Activated CD4-positive, alpha-beta T cell treated with anti-CD3 and anti-CD28 coated beads for 36 hours (primary cell): ENCODE data around the gene CYP4A22. TPM values are rescaled to one million over a fixed set of nuclear protein-coding genes. Genes with fewer than 3 reads are reported as not detected.
A peak's percentile ranks its signal among the peaks of the same experiment; 100 is the strongest.

ENCODE experiments used
- ATAC-seq: fragments of 200-7000 bp; cut with Tn5 transposase; one replicate; pipeline ENCODE4 v1.10.0; 2021; ENCODE audit warnings: mild to moderate bottlenecking, moderate library complexity
- CTCF ChIA-PET: fragments of 350-600 bp; sonication (Branson Sonifier 250); formaldehyde crosslinking; loops from one replicate; lab custom pipeline; 2021; ENCODE audit warnings: antibody characterized with exemption; lab: Charles Lee
- POLR2A ChIA-PET: fragments of 350-600 bp; sonication (Branson Sonifier 250); formaldehyde crosslinking; loops from one replicate; lab custom pipeline; 2021; ENCODE audit warnings: antibody characterized with exemption, inconsistent platforms; lab: Charles Lee
- DNase-seq: peaks from one replicate; pipeline ENCODE4 v3.0.0-alpha.2; 2020
- H3K27ac Mint-ChIP-seq: one replicate; pipeline ENCODE4 v1.8.0; 2021; ENCODE audit warnings: mixed read lengths
- H3K27me3 Mint-ChIP-seq: one replicate; pipeline ENCODE4 v1.8.0; 2021; ENCODE audit warnings: mixed read lengths
- H3K36me3 Mint-ChIP-seq: one replicate; pipeline ENCODE4 v1.8.0; 2021; ENCODE audit warnings: low read depth, mixed read lengths
- H3K4me1 Mint-ChIP-seq: one replicate; pipeline ENCODE4 v1.8.0; 2021; ENCODE audit warnings: mixed read lengths
- H3K4me3 Mint-ChIP-seq: one replicate; pipeline ENCODE4 v1.8.0; 2021; ENCODE audit warnings: mild to moderate bottlenecking, moderate library complexity, mixed read lengths
- H3K9me3 Mint-ChIP-seq: one replicate; pipeline ENCODE4 v1.8.0; 2021; ENCODE audit warnings: low read depth, mixed read lengths
- intact Hi-C, 2 experiments: fragments of 100-400 bp; cut with DNase I in 1 of 2; cut with micrococcal nuclease in 1 of 2; formaldehyde crosslinking; loops; one replicate each; pipeline versions ENCODE4 v1.14.2 to v1.15.1; 2022 to 2024; cut with DNase I, micrococcal nuclease
- total RNA-seq, 2 experiments: library from RNA; stranded (reverse); gene quantifications; one replicate each; pipeline ENCODE4 v1.2.3, GENCODE V29; 2021

CYP4A22 gene
- total RNA-seq, 2 experiments from 2014 or later, result not detected

DNA sequence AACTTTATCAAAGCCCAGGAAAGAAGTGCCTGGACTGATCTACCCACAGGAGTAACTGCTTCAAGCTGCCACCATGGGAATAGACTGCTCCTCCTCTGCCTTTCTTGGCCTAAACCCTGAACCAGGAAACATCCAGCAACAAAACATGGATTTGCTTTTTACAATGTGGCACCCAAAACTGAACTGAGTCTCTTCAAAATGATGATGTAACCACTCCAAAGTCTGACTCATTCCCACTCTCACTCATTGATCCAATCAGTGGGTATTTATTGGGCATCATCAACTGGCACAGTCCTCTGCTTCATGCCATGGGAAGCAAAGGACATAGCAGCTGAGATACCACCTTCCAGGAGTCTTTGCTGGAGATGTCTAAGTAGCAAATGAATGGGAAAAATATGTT, 23.5 kb downstream of the CYP4A22 start:
- Mint-ChIP-seq H3K36me3 (no peaks in the 10 kb centered on the region), H3K27me3 (peaks cover 31% of the 10 kb centered on the region), H3K9me3 (peaks cover 2% of the 10 kb centered on the region), H3K4me1 (no peaks in the 10 kb centered on the region), H3K4me3 (no peak overlapping the region), H3K27ac (no peak overlapping the region)
- CTCF ChIA-PET, result interaction anchor here (1.0 kb wide), 1 partner anchor 18 kb away, joined by 3 read pairs; no protein-coding TSS in a partner anchor
- no peak for ATAC-seq
- POLR2A ChIA-PET, result no interaction called here
- intact Hi-C loops, result no loop called here
- DNase-seq, result no peak

- intact Hi-C loops, result no loop called here
- ChIA-PET POLR2A (no interaction called here), CTCF (interaction anchor here (0.7 to 1.0 kb wide), 2 partner anchors 18 to 637 kb away, joined by 3 read pairs; no protein-coding TSS in a partner anchor)
- Mint-ChIP-seq H3K36me3 (no peaks in the 10 kb centered on the region), H3K27ac (no peak overlapping the region), H3K4me1 (no peaks in the 10 kb centered on the region), H3K9me3 (no peaks in the 10 kb centered on the region), H3K27me3 (peaks cover 30% of the 10 kb centered on the region), H3K4me3 (no peak overlapping the region)
- DNase-seq (no peak), ATAC-seq (no peak)
Measured at GRCh38 chr1:47161298-47162040, 24.2 kb downstream of the CYP4A22 start.

DNA sequence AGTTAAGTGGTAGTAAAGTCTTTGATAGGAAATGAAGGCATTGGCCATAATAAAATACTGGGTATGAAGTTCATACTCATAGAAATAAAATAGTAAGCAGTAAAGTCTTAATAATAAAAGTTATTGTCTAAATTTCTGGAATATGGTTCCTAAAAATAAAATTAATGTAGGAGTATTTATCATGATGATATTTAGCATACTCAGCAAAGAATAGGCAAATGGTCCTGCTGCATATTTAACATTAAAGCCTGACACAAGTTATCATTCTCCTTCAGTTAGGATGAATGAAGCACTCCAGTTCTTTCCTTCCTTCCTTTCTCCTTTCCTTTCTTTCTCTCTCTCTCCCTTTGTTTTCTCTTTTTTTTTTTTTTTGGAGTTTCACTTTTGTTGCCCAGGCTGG, 27.3 kb downstream of the CYP4A22 start:
- DNase-seq (no peak), ATAC-seq (no peak)
- intact Hi-C loops, result no loop called here
- CTCF ChIA-PET, result no interaction called here
- no peaks in the 10 kb centered on the region for H3K4me1 Mint-ChIP-seq
- H3K9me3 Mint-ChIP-seq, result no peaks in the 10 kb centered on the region
- peaks cover 39% of the 10 kb centered on the region for H3K27me3 Mint-ChIP-seq
- POLR2A ChIA-PET, result no interaction called here
- H3K36me3 Mint-ChIP-seq, result no peaks in the 10 kb centered on the region
- H3K27ac Mint-ChIP-seq, result no peak overlapping the region
- no peak overlapping the region for H3K4me3 Mint-ChIP-seq

DNA sequence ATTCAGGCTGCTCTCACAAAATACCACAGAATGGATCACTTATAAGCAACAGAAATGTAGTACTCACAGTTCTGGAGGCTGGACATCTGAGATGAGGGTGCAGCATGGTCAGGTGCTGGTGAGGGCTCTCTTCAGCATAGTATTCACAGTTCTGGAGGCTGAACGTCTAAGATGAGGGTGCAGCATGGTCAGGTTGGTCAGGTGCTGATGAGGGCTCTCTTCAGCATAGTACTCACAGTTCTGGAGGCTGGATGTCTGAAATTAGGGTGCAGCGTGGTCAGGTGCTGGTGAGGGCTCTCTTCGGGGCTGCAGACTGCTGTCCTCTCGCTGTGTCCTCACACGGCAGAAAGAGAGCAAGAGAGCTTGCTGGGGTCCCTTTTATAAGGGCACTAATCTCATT, 35.5 kb downstream of the CYP4A22 start:
- DNase-seq (no peak), ATAC-seq (no peak)
- H3K9me3 Mint-ChIP-seq, result no peaks in the 10 kb centered on the region
- intact Hi-C loops, result no loop called here
- H3K27ac Mint-ChIP-seq, result no peak overlapping the region
- H3K27me3 Mint-ChIP-seq, result peaks cover 27% of the 10 kb centered on the region
- no peaks in the 10 kb centered on the region for H3K36me3 Mint-ChIP-seq
- ChIA-PET CTCF (no interaction called here), POLR2A (no interaction called here)
- H3K4me3 Mint-ChIP-seq, result no peak overlapping the region
- no peaks in the 10 kb centered on the region for H3K4me1 Mint-ChIP-seq

DNA sequence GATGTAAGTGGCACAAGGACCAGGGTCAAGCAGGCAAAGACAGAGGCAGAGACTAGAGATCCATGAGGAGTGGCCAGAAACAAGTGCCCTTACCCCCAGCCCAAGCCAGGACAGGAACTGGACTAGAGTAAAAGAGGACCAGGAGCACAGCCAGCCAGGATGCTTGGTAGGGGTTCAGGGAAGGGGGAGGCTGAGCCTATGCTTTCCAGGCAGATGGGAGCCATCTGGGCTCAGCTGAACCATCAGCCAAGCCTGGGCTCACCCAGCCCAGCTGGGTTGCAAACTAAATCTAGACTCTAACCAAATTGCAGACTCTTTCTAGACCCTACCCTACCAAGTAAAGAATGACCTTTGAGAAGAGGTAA, 37.4 kb downstream of the CYP4A22 start:
- intact Hi-C loops, result loop anchor here (5.0 kb wide), 2 partner anchors 88 to 263 kb away; partner anchors contain the start of gene FOXD2 (in 1 of the 2)
- H3K4me1 Mint-ChIP-seq, result peaks cover 7% of the 10 kb centered on the region
- no peak overlapping the region for H3K27ac Mint-ChIP-seq
- no peak for DNase-seq
- no peak for ATAC-seq
- peaks cover 26% of the 10 kb centered on the region for H3K27me3 Mint-ChIP-seq
- H3K36me3 Mint-ChIP-seq, result no peaks in the 10 kb centered on the region
- no peak overlapping the region for H3K4me3 Mint-ChIP-seq
- no peaks in the 10 kb centered on the region for H3K9me3 Mint-ChIP-seq
- CTCF ChIA-PET, result interaction anchor here (0.7 to 7.6 kb wide), 9 partner anchors 11 to 1202 kb away, joined by 3 to 121 read pairs (median 4); partner anchors contain the start of gene PDZK1IP1
- POLR2A ChIA-PET, result no interaction called here

DNA sequence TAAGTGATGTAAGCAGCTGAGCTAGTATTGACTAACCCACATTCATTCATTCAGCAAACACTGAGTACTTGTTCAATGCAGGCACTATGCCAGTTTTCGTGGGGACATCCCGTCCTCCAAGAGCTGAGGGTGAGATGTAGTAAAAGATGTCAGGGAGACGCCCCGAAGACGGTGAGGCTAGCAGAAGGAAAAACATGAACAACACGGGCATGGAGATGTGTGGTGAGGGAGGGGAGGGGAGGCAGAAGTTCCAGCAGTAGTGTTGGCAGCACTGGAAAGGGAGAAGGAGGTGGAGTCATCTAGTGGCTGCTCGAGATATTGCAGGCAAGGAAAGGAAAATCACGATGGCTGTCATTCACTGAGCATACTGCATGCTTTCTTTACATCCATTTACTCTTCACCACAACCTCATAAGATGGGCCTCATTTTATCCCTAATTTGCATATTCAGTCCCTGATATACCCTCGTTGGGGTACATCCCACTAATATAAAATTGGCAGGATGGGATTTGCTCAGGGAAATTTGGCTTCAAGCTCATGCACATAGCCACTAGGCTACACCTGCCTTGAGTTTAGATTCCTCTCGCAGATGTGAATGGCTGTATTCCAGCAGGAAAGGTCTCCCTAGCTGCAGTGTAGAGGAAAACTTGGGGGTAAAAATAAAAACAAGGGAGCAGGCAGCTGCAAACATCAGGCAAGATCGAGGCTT, 38.1 kb downstream of the CYP4A22 start:
- ChIA-PET CTCF (interaction anchor here (0.7 to 7.6 kb wide), 15 partner anchors 9 to 1201 kb away, joined by 3 to 121 read pairs (median 4); partner anchors contain the start of genes PDZK1IP1 and STIL), POLR2A (no interaction called here)
- intact Hi-C loops, result loop anchor here (5.0 kb wide), 2 partner anchors 87 to 262 kb away; partner anchors contain the start of gene FOXD2 (in 1 of the 2)
- DNase-seq (peak; percentile 70), ATAC-seq (peak; percentile 55)
- Mint-ChIP-seq H3K9me3 (no peaks in the 10 kb centered on the region), H3K36me3 (no peaks in the 10 kb centered on the region), H3K4me1 (peaks cover 8% of the 10 kb centered on the region), H3K27me3 (peaks cover 27% of the 10 kb centered on the region), H3K27ac (no peak overlapping the region), H3K4me3 (no peak overlapping the region)

- no peaks in the 10 kb centered on the region for H3K9me3 Mint-ChIP-seq
- H3K36me3 Mint-ChIP-seq, result no peaks in the 10 kb centered on the region
- peaks cover 8% of the 10 kb centered on the region for H3K4me1 Mint-ChIP-seq
- CTCF ChIA-PET, result interaction anchor here (0.6 to 7.6 kb wide), 8 partner anchors 14 to 483 kb away, joined by 3 to 121 read pairs (median 4); partner anchors contain the start of gene PDZK1IP1
- H3K27me3 Mint-ChIP-seq, result peaks cover 27% of the 10 kb centered on the region
- H3K27ac Mint-ChIP-seq, result no peak overlapping the region
- intact Hi-C loops, result loop anchor here (2.0 to 5.0 kb wide), 3 partner anchors 84 to 259 kb away; partner anchors contain the start of gene FOXD2 (in 1 of the 2)
- ATAC-seq (no peak), DNase-seq (no peak)
- POLR2A ChIA-PET, result no interaction called here
- no peak overlapping the region for H3K4me3 Mint-ChIP-seq
Measured at GRCh38 chr1:47178020-47178419, 40.8 kb downstream of the CYP4A22 start.

DNA sequence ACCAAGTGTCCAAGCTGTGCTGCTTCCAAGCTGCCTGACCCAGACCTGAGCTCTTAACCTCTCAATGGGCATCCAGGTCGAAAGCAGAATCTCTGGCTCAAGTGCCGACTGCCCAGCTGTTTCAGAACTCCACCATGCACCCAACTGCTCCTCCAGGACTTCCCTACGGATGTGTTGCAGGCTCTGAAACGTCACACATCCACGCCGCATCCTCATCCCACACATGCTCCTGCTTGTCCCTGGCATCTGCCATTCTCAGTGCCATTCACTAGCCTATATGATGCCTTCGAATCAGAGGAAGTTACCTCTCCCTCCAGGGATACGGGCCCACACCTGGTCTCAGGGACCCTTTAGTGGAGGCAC, 41.4 kb downstream of the CYP4A22 start:
- CTCF ChIA-PET, result interaction anchor here (0.6 to 7.6 kb wide), 23 partner anchors 8 to 550 kb away, joined by 3 to 121 read pairs (median 3); partner anchors contain the start of genes CMPK1 and PDZK1IP1
- Mint-ChIP-seq H3K27ac (no peak overlapping the region), H3K27me3 (peaks cover 22% of the 10 kb centered on the region), H3K36me3 (no peaks in the 10 kb centered on the region), H3K9me3 (no peaks in the 10 kb centered on the region), H3K4me3 (peak overlapping the region; percentile 57), H3K4me1 (peaks cover 8% of the 10 kb centered on the region)
- DNase-seq (no peak), ATAC-seq (no peak)
- intact Hi-C loops, result loop anchor here (1.0 to 5.0 kb wide), 6 partner anchors 84 to 548 kb away; partner anchors contain the start of gene FOXD2 (in 1 of the 2)
- POLR2A ChIA-PET, result interaction anchor here (0.6 to 1.1 kb wide), 3 partner anchors 92 to 617 kb away, joined by 4 to 15 read pairs (median 6); no protein-coding TSS in a partner anchor

DNA sequence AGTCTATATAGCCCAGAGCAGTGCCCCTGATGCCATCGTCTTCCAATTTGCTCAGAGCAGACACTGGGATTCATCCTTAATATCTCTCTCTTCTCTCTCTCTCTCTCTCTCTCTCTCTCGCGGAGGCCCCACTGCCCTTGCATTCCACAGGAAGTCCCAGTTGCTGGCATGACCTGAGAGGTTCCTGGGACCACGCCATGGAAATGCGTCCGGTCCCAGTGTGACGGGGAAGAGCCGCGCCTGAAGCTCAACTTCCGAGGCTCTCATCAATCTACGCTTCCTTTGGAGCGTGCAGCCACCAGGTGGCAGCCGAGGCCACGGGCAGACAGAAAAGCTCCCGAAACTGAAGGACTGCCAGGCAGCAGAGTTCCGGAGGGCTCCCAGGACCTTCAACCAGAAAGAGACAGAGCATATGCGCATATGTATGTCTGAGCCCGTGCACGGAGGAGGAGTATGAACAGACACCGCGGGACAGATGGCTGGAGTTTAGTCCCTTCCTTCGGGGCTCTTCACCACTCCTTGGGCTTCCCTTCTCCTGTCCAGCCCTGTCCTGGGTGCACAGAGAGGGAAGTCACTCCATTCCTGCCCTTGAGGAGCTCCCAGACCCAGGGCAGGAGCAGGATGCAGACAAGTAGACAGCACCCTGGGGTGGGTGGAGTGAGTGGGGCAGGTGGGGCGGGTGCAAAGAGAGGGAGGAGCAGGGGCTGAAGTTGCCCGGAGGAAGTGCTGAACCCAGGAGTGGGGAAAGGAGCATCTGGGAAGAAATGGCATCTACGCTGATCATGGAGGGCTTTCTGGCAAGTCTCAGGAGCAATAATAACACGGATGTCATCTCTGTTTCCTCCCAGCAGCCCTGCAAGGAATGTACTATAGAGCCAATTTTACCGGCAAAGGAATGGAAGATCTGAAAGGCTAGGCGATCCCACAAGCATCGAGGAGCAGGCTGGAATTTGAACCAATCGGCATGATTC, 42.1 kb downstream of the CYP4A22 start:
- POLR2A ChIA-PET, result interaction anchor here (0.6 to 1.1 kb wide), 4 partner anchors 91 to 618 kb away, joined by 3 to 15 read pairs (median 5); no protein-coding TSS in a partner anchor
- peak; percentile 90 for ATAC-seq
- peaks cover 8% of the 10 kb centered on the region for H3K4me1 Mint-ChIP-seq
- H3K27me3 Mint-ChIP-seq, result peaks cover 22% of the 10 kb centered on the region
- intact Hi-C loops, result loop anchor here (1.0 to 5.0 kb wide), 6 partner anchors 83 to 547 kb away; partner anchors contain the start of gene FOXD2 (in 1 of the 2)
- no peak overlapping the region for H3K27ac Mint-ChIP-seq
- peak overlapping the region; percentile 57 for H3K4me3 Mint-ChIP-seq
- CTCF ChIA-PET, result interaction anchor here (0.6 to 7.6 kb wide), 25 partner anchors 9 to 1671 kb away, joined by 3 to 121 read pairs (median 3); partner anchors contain the start of genes CMPK1, FOXD2 and PDZK1IP1
- H3K36me3 Mint-ChIP-seq, result no peaks in the 10 kb centered on the region
- H3K9me3 Mint-ChIP-seq, result no peaks in the 10 kb centered on the region
- peak; percentile 91 for DNase-seq

- POLR2A ChIA-PET, result no interaction called here
- Mint-ChIP-seq H3K27ac (no peak overlapping the region), H3K9me3 (no peaks in the 10 kb centered on the region), H3K4me1 (peaks cover 8% of the 10 kb centered on the region), H3K36me3 (no peaks in the 10 kb centered on the region), H3K4me3 (no peak overlapping the region), H3K27me3 (peaks cover 20% of the 10 kb centered on the region)
- intact Hi-C loops, result loop anchor here (1.0 to 10.0 kb wide), 7 partner anchors 82 to 546 kb away; partner anchors contain the start of gene FOXD2 (in 1 of the 2)
- DNase-seq (no peak), ATAC-seq (no peak)
- CTCF ChIA-PET, result interaction anchor here (0.9 to 7.6 kb wide), 6 partner anchors 12 to 546 kb away, joined by 3 to 121 read pairs (median 8); partner anchors contain the start of genes FOXD2 and PDZK1IP1
Measured at GRCh38 chr1:47179988-47180563, 42.8 kb downstream of the CYP4A22 start.
